CD14-positive monocyte (primary cell): Measurements from ENCODE around the gene SIX5. TPM values are rescaled to one million over a fixed set of nuclear protein-coding genes. Genes with fewer than 3 reads are reported as not detected.

Experiments used
- DNase-seq, 3 donors: peaks; one replicate each; pipeline ENCODE4 v3.0.0-alpha.2; 2011 to 2022
- H2AFZ ChIP-seq: 2 replicates; pipeline ENCODE4 v1.6.0; 2012; ENCODE audit warnings: mild to moderate bottlenecking, low read depth, low read length, inconsistent platforms; ENCODE audit not compliant: insufficient read depth, poor library complexity, severe bottlenecking
- H3K27ac ChIP-seq, 2 donors: 1 replicate in 1 of 2; 2 replicates in 1 of 2; pipeline ENCODE4 v1.5.1; 2012 to 2013; ENCODE audit warnings: low read length in 2 of 2, control low read depth in 1 of 2, inconsistent platforms in 1 of 2, low read depth in 1 of 2, mild to moderate bottlenecking in 1 of 2
- H3K27me3 ChIP-seq, 2 donors: one replicate each; pipeline versions ENCODE4 v1.6.0 to v1.6.1; 2011 to 2013; ENCODE audit warnings: low read length in 2 of 2; ENCODE audit not compliant: control insufficient read depth in 2 of 2, insufficient read depth in 2 of 2
- H3K36me3 ChIP-seq, 2 donors: replicated peaks in 1 of 2; 1 replicate in 1 of 2; 2 replicates in 1 of 2; pipeline versions ENCODE4 v1.5.1 to v1.6.1; 2012 to 2013; ENCODE audit warnings: low read length in 2 of 2, control low read depth in 1 of 2, inconsistent platforms in 1 of 2, mild to moderate bottlenecking in 1 of 2; ENCODE audit not compliant: insufficient read depth in 2 of 2, control insufficient read depth in 1 of 2
- H3K4me1 ChIP-seq, 2 donors: 1 replicate in 1 of 2; 2 replicates in 1 of 2; pipeline versions ENCODE4 v1.5.1 to v1.6.1; 2012 to 2013; ENCODE audit warnings: low read length in 2 of 2, control low read depth in 1 of 2, inconsistent platforms in 1 of 2, mild to moderate bottlenecking in 1 of 2, moderate library complexity in 1 of 2; ENCODE audit not compliant: insufficient read depth in 2 of 2, control insufficient read depth in 1 of 2
- H3K4me2 ChIP-seq: replicated peaks from 2 replicates; pipeline ENCODE3; 2012; ENCODE audit warnings: low read length, moderate library complexity, mild to moderate bottlenecking; ENCODE audit not compliant: poor library complexity, severe bottlenecking; ENCODE audit errors: extremely low read depth
- H3K4me3 ChIP-seq, 3 experiments: fragments of 200-600 bp in 1 of 3; sonication (generic) in 1 of 3; replicated peaks in 1 of 3; 1 replicate in 2 of 3; 2 replicates in 1 of 3; pipeline ENCODE4 v1.5.1; 2011 to 2013; ENCODE audit warnings: low read length in 3 of 3, mild to moderate bottlenecking in 3 of 3, control low read depth in 2 of 3, low read depth in 2 of 3, inconsistent platforms in 1 of 3, moderate library complexity in 1 of 3
- H3K79me2 ChIP-seq: 2 replicates; pipeline ENCODE4 v1.6.0; 2012; ENCODE audit warnings: mild to moderate bottlenecking, control low read depth, inconsistent platforms, low read length, moderate library complexity; ENCODE audit not compliant: insufficient read depth
- H3K9ac ChIP-seq: 2 replicates; pipeline ENCODE4 v1.6.0; 2017; ENCODE audit warnings: low read length, mild to moderate bottlenecking; ENCODE audit not compliant: insufficient read depth, poor library complexity, severe bottlenecking
- H3K9me3 ChIP-seq, 2 donors: replicated peaks in 1 of 2; 1 replicate in 1 of 2; 2 replicates in 1 of 2; pipeline versions ENCODE4 v1.5.1 to v1.6.1; 2012 to 2013; ENCODE audit warnings: low read length in 2 of 2, control low read depth in 1 of 2; ENCODE audit not compliant: control insufficient read depth in 1 of 2, insufficient read depth in 1 of 2
- H4K20me1 ChIP-seq: 2 replicates; pipeline ENCODE4 v1.6.0; 2012; ENCODE audit warnings: mild to moderate bottlenecking, low read length, control low read depth, moderate library complexity; ENCODE audit not compliant: insufficient read depth
- H3K27ac Mint-ChIP-seq, 7 donors: one replicate each; pipeline ENCODE4 v1.8.0; 2020; ENCODE audit warnings: mild to moderate bottlenecking in 7 of 7, mixed read lengths in 7 of 7, moderate library complexity in 6 of 7, inconsistent platforms in 2 of 7
- H3K27me3 Mint-ChIP-seq, 3 donors: one replicate each; pipeline ENCODE4 v1.8.0; 2021 to 2022; ENCODE audit warnings: low read depth in 3 of 3, mild to moderate bottlenecking in 3 of 3, mixed read lengths in 3 of 3, moderate library complexity in 3 of 3, inconsistent platforms in 1 of 3
- H3K36me3 Mint-ChIP-seq, 2 donors: one replicate each; pipeline ENCODE4 v1.8.0; 2020; ENCODE audit warnings: mixed read lengths in 2 of 2, inconsistent platforms in 1 of 2, mild to moderate bottlenecking in 1 of 2
- H3K4me1 Mint-ChIP-seq: one replicate; pipeline ENCODE4 v1.8.0; 2020; ENCODE audit warnings: mild to moderate bottlenecking, mixed read lengths
- H3K4me3 Mint-ChIP-seq, 2 donors: one replicate each; pipeline ENCODE4 v1.8.0; 2020; ENCODE audit warnings: mild to moderate bottlenecking in 2 of 2, mixed read lengths in 2 of 2, moderate library complexity in 1 of 2
- H3K9me3 Mint-ChIP-seq, 7 donors: one replicate each; pipeline ENCODE4 v1.8.0; 2020 to 2022; ENCODE audit warnings: mixed read lengths in 7 of 7, mild to moderate bottlenecking in 6 of 7, moderate library complexity in 6 of 7, inconsistent platforms in 2 of 7
- CTCF ChIP-seq: fragments of 200-600 bp; IDR thresholded peaks from one replicate; pipeline ENCODE4 v1.8.0; 2022; ENCODE audit warnings: antibody characterized with exemption, mild to moderate bottlenecking
- WGBS: methylation state at CpG from one replicate; pipeline ENCODE4 v1.1.5; 2013; ENCODE audit warnings: missing lambda C conversion rate; ENCODE audit not compliant: insufficient coverage; 5-methylcytosine and 5-hydroxymethylcytosine counted together
- intact Hi-C, 2 donors: fragments of 100-400 bp; cut with micrococcal nuclease; formaldehyde crosslinking; loops; one replicate each; pipeline versions ENCODE4 v1.15.0 to v1.15.1; 2023
- polyA plus RNA-seq, 3 donors: library from polyadenylated mRNA; depleted of rRNA in 1 of 3; unstranded in 2 of 3; stranded (reverse) in 1 of 3; fragments of 300-500 nt in 2 of 3; fragments of >200 nt in 1 of 3; fragmentation: Illumina TruSeq in 2 of 3; gene quantifications; 1 replicate in 2 of 3; 2 replicates in 1 of 3; pipeline ENCODE4 v1.2.3, GENCODE V29; 2012 to 2021

Gene SIX5
- polyA plus RNA-seq, 3 donors, result 0.04 TPM; not detected in 2

- H3K27ac Mint-ChIP-seq, result no peak overlapping the region
- WGBS, result 96% methylated on average over 9 of the region's 12 CpGs
Observed at GRCh38 chr19:45814166-45814780, 45.2 kb upstream of the SIX5 start.

GRCh38 chr19:45812297-45812696 lies 43.2 kb upstream of the SIX5 start:
- H3K36me3 Mint-ChIP-seq, result peaks cover 0 to 1% of the 10 kb centered on the region in 2 donors
- peaks cover 0 to 13% (median 0%) of the 10 kb centered on the region in 7 donors for H3K9me3 Mint-ChIP-seq
- TF ChIP-seq CTCF, result no peak
- WGBS, result 96% methylated on average over 6 of the region's 6 CpGs
- Histone ChIP-seq H3K27me3 (peaks cover 11 to 57% of the 10 kb centered on the region in 2 donors), H3K4me2 (no peak overlapping the region), H3K27ac (no peak overlapping the region), H3K4me1 (peaks cover 23 to 24% of the 10 kb centered on the region in 2 donors), H4K20me1 (peaks cover 38% of the 10 kb centered on the region), H3K4me3 (no peak overlapping the region), H3K9ac (no peak overlapping the region), H3K79me2 (no peaks in the 10 kb centered on the region), H3K36me3 (no peaks in the 10 kb centered on the region), H2AFZ (no peak overlapping the region), H3K9me3 (peaks cover 0 to 6% of the 10 kb centered on the region in 2 donors)
- peak overlapping the region in 1 of 7 donors; percentile 50 for H3K27ac Mint-ChIP-seq
- peaks cover 73 to 86% (median 80%) of the 10 kb centered on the region in 3 donors for H3K27me3 Mint-ChIP-seq
- H3K4me3 Mint-ChIP-seq, result peak overlapping the region in 1 of 2 donors; percentile 61
- intact Hi-C loops, result no loop called here
- DNase-seq, result no peak
- peaks cover 18% of the 10 kb centered on the region for H3K4me1 Mint-ChIP-seq

More at GRCh38 chr19:45814166-45814780, 45.2 kb upstream of the SIX5 start:
- H3K27me3 ChIP-seq, result peaks cover 11 to 48% of the 10 kb centered on the region in 2 donors
- peaks cover 0 to 6% of the 10 kb centered on the region in 2 donors for H3K9me3 ChIP-seq
- no peak for DNase-seq
- H3K27me3 Mint-ChIP-seq, result peaks cover 56 to 73% (median 63%) of the 10 kb centered on the region in 3 donors
- H3K4me3 Mint-ChIP-seq, result peak overlapping the region in 1 of 2 donors; percentile 66
- H4K20me1 ChIP-seq, result peaks cover 54% of the 10 kb centered on the region
- H3K79me2 ChIP-seq, result no peaks in the 10 kb centered on the region
- H3K4me1 ChIP-seq, result peaks cover 22% of the 10 kb centered on the region in 2 donors
- H3K27ac ChIP-seq, result no peak overlapping the region
- H3K4me1 Mint-ChIP-seq, result peaks cover 17% of the 10 kb centered on the region
- TF ChIP-seq CTCF, result no peak
- H3K9me3 Mint-ChIP-seq, result peaks cover 0 to 13% (median 0%) of the 10 kb centered on the region in 7 donors
- H2AFZ ChIP-seq, result no peak overlapping the region
- no peak overlapping the region for H3K4me3 ChIP-seq
- peaks cover 4 to 6% of the 10 kb centered on the region in 2 donors for H3K36me3 Mint-ChIP-seq
- H3K4me2 ChIP-seq, result no peak overlapping the region
- peaks cover 2 to 5% of the 10 kb centered on the region in 2 donors for H3K36me3 ChIP-seq
- intact Hi-C loops, result no loop called here
- H3K9ac ChIP-seq, result no peak overlapping the region
